ENCODE data around the gene UBXN11.

DNA sequence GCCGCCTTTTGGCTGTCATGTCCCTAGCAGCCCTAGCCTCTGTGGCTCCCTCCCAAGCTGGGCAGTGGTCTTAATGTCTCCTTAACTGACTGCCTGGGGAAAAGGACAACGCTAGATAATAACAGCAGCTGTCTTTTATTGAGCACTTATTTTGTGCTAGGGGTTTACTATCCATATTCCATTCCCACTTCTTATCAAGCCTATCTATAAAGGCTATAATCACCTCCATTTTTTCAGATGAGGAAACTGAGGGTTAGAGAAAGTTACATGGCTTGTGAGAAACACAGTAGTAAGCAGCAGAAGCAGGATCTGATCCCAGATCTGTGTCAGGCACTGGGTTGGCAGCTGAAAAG is 20.4 kb downstream of the UBXN11 start:
- TF ChIP-seq POLR2A (IDR thresholded peaks at IDR 0.05) (no peak), CTCF (IDR thresholded peaks at IDR 0.05) (no peak), EP300 (IDR thresholded peaks at IDR 0.05; ENCODE audit: low read depth) (no peak), POLR2AphosphoS5 (IDR thresholded peaks at IDR 0.05) (no peak)
